A549 (cell line): Measurements from ENCODE around the gene JAKMIP2. TPM values are rescaled to one million over a fixed set of nuclear protein-coding genes. Genes with fewer than 3 reads are reported as not detected.

ENCODE experiments used
- ATAC-seq, 2 experiments: fragments of 200-7000 bp in 1 of 2; fragments of >200 bp in 1 of 2; cut with Nextera tagmentation in 1 of 2; cut with Tn5 transposase in 1 of 2; 3 replicates each; pipeline versions ENCODE4 v1.8.0 to v1.9.1; 2018 to 2020; ENCODE audit warnings: mild to moderate bottlenecking in 1 of 2, moderate library complexity in 1 of 2
- CTCF ChIA-PET: fragments of 300-600 bp; sonication (Branson Sonifier 250); formaldehyde crosslinking; extraction: SDS; loops from one replicate; lab custom pipeline; 2021; ENCODE audit warnings: antibody characterized with exemption, inconsistent platforms; lab: Yijun Ruan, JAX
- POLR2A ChIA-PET: fragments of 350-600 bp; formaldehyde crosslinking; extraction: SDS; loops from one replicate; lab custom pipeline; 2021; ENCODE audit warnings: antibody characterized with exemption, inconsistent platforms; lab: Yijun Ruan, JAX
- DNase-seq, 2 experiments: peaks; one replicate each; pipeline versions ENCODE4 v3.0.0 to v3.0.0-alpha.2; 2011 to 2016; ENCODE audit warnings: low read depth in 1 of 2, low spot score in 1 of 2
- FAIRE-seq: peaks from 2 replicates; lab custom pipeline; 2011; peaks lifted over from hg19 to GRCh38; lab: Jason Lieb, UNC
- H3K27ac ChIP-seq, 2 experiments: fragments of >200 bp; sonication (Bioruptor Twin); formaldehyde crosslinking; 3 replicates each; pipeline ENCODE4 v1.5.1; 2016 to 2017
- H3K4me1 ChIP-seq: fragments of >200 bp; sonication (Bioruptor Twin); formaldehyde crosslinking; 3 replicates; pipeline ENCODE4 v1.6.1; 2016
- H3K4me2 ChIP-seq: fragments of >200 bp; sonication (Bioruptor Twin); formaldehyde crosslinking; 3 replicates; pipeline ENCODE4 v1.6.1; 2016
- H3K4me3 ChIP-seq: fragments of >200 bp; sonication (Bioruptor Twin); formaldehyde crosslinking; 3 replicates; pipeline ENCODE4 v1.5.1; 2016
- H3K9me3 ChIP-seq: fragments of >200 bp; sonication (Bioruptor Twin); formaldehyde crosslinking; 3 replicates; pipeline ENCODE4 v1.6.1; 2016
- ATOH8 ChIP-seq: fragments of 250-450 bp; sonication (Bioruptor Pico); IDR thresholded peaks from 2 replicates; pipeline ENCODE4 v1.5.0; 2020; ENCODE audit warnings: low read depth, mild to moderate bottlenecking, moderate library complexity
- BCL3 ChIP-seq: fragments of >200 bp; sonication (Bioruptor Twin); formaldehyde crosslinking; IDR thresholded peaks from 3 replicates; pipeline ENCODE4 v1.6.1; 2016
- CEBPB ChIP-seq, 2 experiments: fragments of >200 bp in 1 of 2; sonication (Bioruptor Twin) in 1 of 2; formaldehyde crosslinking in 1 of 2; IDR thresholded peaks; 2 replicates each; pipeline ENCODE4 v1.6.1; 2012 to 2016
- CHD2 ChIP-seq: fragments of 150-350 bp; IDR thresholded peaks from 2 replicates; pipeline ENCODE4 v1.6.1; 2014; ENCODE audit warnings: low read length; ENCODE audit not compliant: partially characterized antibody
- CHD4 ChIP-seq: fragments of 200-600 bp; sonication (generic); IDR thresholded peaks from 2 replicates; pipeline ENCODE4 v1.6.1; 2016; ENCODE audit warnings: antibody characterized with exemption, mild to moderate bottlenecking, borderline replicate concordance
- EHF ChIP-seq: fragments of 250-450 bp; sonication (Bioruptor Pico); IDR thresholded peaks from 2 replicates; pipeline ENCODE4 v1.5.0; 2020; ENCODE audit warnings: mild to moderate bottlenecking
- ELK1 ChIP-seq: fragments of 150-350 bp; IDR thresholded peaks from 2 replicates; pipeline ENCODE4 v1.6.1; 2014; ENCODE audit warnings: low read depth, mild to moderate bottlenecking, low read length
- ESRRA ChIP-seq: fragments of 150-350 bp; IDR thresholded peaks from 2 replicates; pipeline ENCODE4 v1.6.1; 2014; ENCODE audit warnings: mild to moderate bottlenecking, low read length, borderline replicate concordance
- FOSB ChIP-seq: fragments of 250-450 bp; sonication (Bioruptor Pico); IDR thresholded peaks from 2 replicates; pipeline ENCODE4 v1.5.0; 2020; ENCODE audit warnings: mild to moderate bottlenecking, moderate library complexity
- FOSL2 ChIP-seq, 2 experiments: fragments of 450-650 bp in 1 of 2; fragments of >200 bp in 1 of 2; sonication (Bioruptor Twin) in 1 of 2; formaldehyde crosslinking; IDR thresholded peaks; 2 replicates each; pipeline versions ENCODE4 v1.5.0 to v1.6.1; 2016 to 2020; ENCODE audit warnings: mild to moderate bottlenecking in 1 of 2, moderate library complexity in 1 of 2
- HEYL ChIP-seq: fragments of 250-450 bp; sonication (Bioruptor Pico); IDR thresholded peaks from 2 replicates; pipeline ENCODE4 v1.8.0; 2021; ENCODE audit warnings: mild to moderate bottlenecking, moderate library complexity
- HOXA7 ChIP-seq: fragments of 250-450 bp; sonication (Bioruptor Pico); IDR thresholded peaks from 2 replicates; pipeline ENCODE4 v1.5.0; 2020; ENCODE audit warnings: mild to moderate bottlenecking, moderate library complexity
- KDM1A ChIP-seq: fragments of 200-600 bp; sonication (generic); IDR thresholded peaks from 2 replicates; pipeline ENCODE4 v1.6.1; 2016; ENCODE audit warnings: low read depth, mild to moderate bottlenecking
- KDM5A ChIP-seq: fragments of 200-600 bp; sonication (generic); IDR thresholded peaks from 2 replicates; pipeline ENCODE4 v1.6.1; 2016; ENCODE audit warnings: antibody characterized with exemption, mild to moderate bottlenecking
- MAFK ChIP-seq: fragments of 450-650 bp; IDR thresholded peaks from 2 replicates; pipeline ENCODE4 v1.6.1; 2014; ENCODE audit not compliant: partially characterized antibody
- MAX ChIP-seq: IDR thresholded peaks from 2 replicates; pipeline ENCODE4 v1.6.1; 2012
- NPAS2 ChIP-seq: fragments of 250-450 bp; sonication (Bioruptor Pico); IDR thresholded peaks from 2 replicates; pipeline ENCODE4 v1.8.0; 2022; ENCODE audit warnings: mild to moderate bottlenecking, moderate library complexity, borderline replicate concordance
- PHF8 ChIP-seq: fragments of 200-600 bp; sonication (generic); IDR thresholded peaks from 2 replicates; pipeline ENCODE4 v1.6.1; 2016; ENCODE audit warnings: low read depth, mild to moderate bottlenecking, antibody characterized with exemption, moderate library complexity, borderline replicate concordance
- POLR2A ChIP-seq: IDR thresholded peaks from 2 replicates; pipeline ENCODE4 v1.6.1; 2012; ENCODE audit warnings: mild to moderate bottlenecking, low read length
- POLR2AphosphoS2 ChIP-seq: conservative IDR thresholded peaks from 2 replicates; pipeline ENCODE4 v1.6.1; 2012; ENCODE audit warnings: low read length, improper control_type of control experiment, inconsistent platforms
- RARB ChIP-seq: fragments of 250-450 bp; sonication (Bioruptor Pico); IDR thresholded peaks from 2 replicates; pipeline ENCODE4 v1.8.0; 2021; ENCODE audit warnings: mild to moderate bottlenecking, moderate library complexity
- RCOR1 ChIP-seq: fragments of 150-350 bp; IDR thresholded peaks from 2 replicates; pipeline ENCODE4 v1.6.1; 2014; ENCODE audit warnings: antibody characterized with exemption, low read length, low read depth
- RFX5 ChIP-seq: fragments of 450-650 bp; IDR thresholded peaks from 2 replicates; pipeline ENCODE4 v1.7.1; 2014; ENCODE audit warnings: antibody characterized with exemption, mild to moderate bottlenecking, moderate library complexity
- SMC3 ChIP-seq: fragments of >200 bp; sonication (Bioruptor Twin); formaldehyde crosslinking; IDR thresholded peaks from 3 replicates; pipeline ENCODE4 v1.6.1; 2018; ENCODE audit warnings: inconsistent platforms
- TP53 ChIP-seq: fragments of 250-450 bp; sonication (Bioruptor Pico); IDR thresholded peaks from 2 replicates; pipeline ENCODE4 v1.5.0; 2021; ENCODE audit warnings: mild to moderate bottlenecking, moderate library complexity
- USF2 ChIP-seq: fragments of 450-650 bp; IDR thresholded peaks from 2 replicates; pipeline ENCODE4 v1.6.1; 2014; ENCODE audit warnings: antibody characterized with exemption
- ZFP36 ChIP-seq: fragments of 450-650 bp; IDR thresholded peaks from 2 replicates; pipeline ENCODE4 v1.6.1; 2014; ENCODE audit warnings: borderline replicate concordance; ENCODE audit not compliant: partially characterized antibody
- WGBS: methylation state at CpG from one replicate; pipeline ENCODE4 v1.1.6; 2017; ENCODE audit errors: missing lambda C conversion rate; 5-methylcytosine and 5-hydroxymethylcytosine counted together
- polyA plus RNA-seq, 4 experiments: library from polyadenylated mRNA; depleted of rRNA in 3 of 4; stranded (reverse); fragments of >200 nt; fragmentation: RNase III in 1 of 4; extraction: RNeasy Plus Mini Kit Qiagen cat#74134 plus additional on column Dnase treatment in 1 of 4; gene quantifications; 2 replicates in 3 of 4; 3 replicates in 1 of 4; pipeline ENCODE4 v1.2.3, GENCODE V29; 2011 to 2017

JAKMIP2 gene
- polyA plus RNA-seq, 2 of the 4 experiments (the other 2 are of a cell fraction): 0.01 TPM; not detected in 1

GRCh38 chr5:147644460-147644859 is 138.1 kb downstream of the JAKMIP2 start (continued):
- TF ChIP-seq BCL3 (no peak), HOXA7 (CRISPR knock-in tag) (no peak), EHF (no peak), SMC3 (no peak), FOSL2 (IDR thresholded peaks at IDR 0.05) (no peak), FOSL2 (CRISPR knock-in tag; IDR thresholded peaks at IDR 0.05) (no peak), HEYL (CRISPR knock-in tag) (no peak)

GRCh38 chr5:147643142-147643541 is 139.4 kb downstream of the JAKMIP2 start:
- no peak overlapping the region for H3K27ac ChIP-seq
- H3K4me1 ChIP-seq: no peaks in the 10 kb centered on the region
- WGBS: 0% methylated on average over 1 of the region's 1 CpG
- ChIA-PET CTCF (interaction anchor here (1.2 kb wide), 1 partner anchor 27 kb away, joined by 3 read pairs; no protein-coding TSS in a partner anchor), POLR2A (no interaction called here)
- ATAC-seq: no peak
- H3K4me3 ChIP-seq: no peak overlapping the region
- no peaks in the 10 kb centered on the region for H3K9me3 ChIP-seq
- no peak for TF ChIP-seq TP53 (CRISPR knock-in tag)
- TF ChIP-seq KDM1A: no peak
- no peak for TF ChIP-seq RFX5
- TF ChIP-seq CHD4: no peak
- no peak for TF ChIP-seq KDM5A
- no peak for TF ChIP-seq ZFP36
- TF ChIP-seq BCL3: no peak
- no peak for TF ChIP-seq ELK1
- no peak for TF ChIP-seq POLR2AphosphoS2
- no peak for TF ChIP-seq CHD2
- no peak for TF ChIP-seq RARB (CRISPR knock-in tag)
- no peak for TF ChIP-seq USF2
- no peak for DNase-seq
- no peak overlapping the region for H3K4me2 ChIP-seq
- FAIRE-seq: no peak

- DNase-seq: no peak
- Histone ChIP-seq H3K27ac (no peak overlapping the region), H3K4me1 (no peaks in the 10 kb centered on the region), H3K9me3 (no peaks in the 10 kb centered on the region), H3K4me3 (no peak overlapping the region), H3K4me2 (no peak overlapping the region)
- WGBS: 0% methylated on average over 3 of the region's 3 CpGs
- CTCF ChIA-PET: interaction anchor here (1.2 kb wide), 1 partner anchor 27 kb away, joined by 3 read pairs; no protein-coding TSS in a partner anchor
- TF ChIP-seq MAX: no peak
- no peak for TF ChIP-seq CEBPB (IDR thresholded peaks at IDR 0.05)
- TF ChIP-seq ESRRA: no peak
- no peak for TF ChIP-seq EHF
- no peak for TF ChIP-seq ATOH8 (CRISPR knock-in tag)
- TF ChIP-seq NPAS2 (CRISPR knock-in tag): no peak
- no peak for TF ChIP-seq POLR2AphosphoS2
- no peak for TF ChIP-seq POLR2A
- TF ChIP-seq MAFK: no peak
- TF ChIP-seq RCOR1: no peak
- TF ChIP-seq FOSB (CRISPR knock-in tag): no peak
- TF ChIP-seq PHF8: no peak
- POLR2A ChIA-PET: no interaction called here
- ATAC-seq: no peak
- FAIRE-seq: no peak
These were observed 139.9 kb downstream of the JAKMIP2 start for GRCh38 chr5:147642666-147643065.
